Measurements from ENCODE around the gene ZFYVE21.
"Not testable (repeated sequence)": the region's sequence is repeated elsewhere in the genome, so short reads cannot be mapped to it uniquely, and the experiment has no call there.

The ZFYVE21 gene

DNA sequence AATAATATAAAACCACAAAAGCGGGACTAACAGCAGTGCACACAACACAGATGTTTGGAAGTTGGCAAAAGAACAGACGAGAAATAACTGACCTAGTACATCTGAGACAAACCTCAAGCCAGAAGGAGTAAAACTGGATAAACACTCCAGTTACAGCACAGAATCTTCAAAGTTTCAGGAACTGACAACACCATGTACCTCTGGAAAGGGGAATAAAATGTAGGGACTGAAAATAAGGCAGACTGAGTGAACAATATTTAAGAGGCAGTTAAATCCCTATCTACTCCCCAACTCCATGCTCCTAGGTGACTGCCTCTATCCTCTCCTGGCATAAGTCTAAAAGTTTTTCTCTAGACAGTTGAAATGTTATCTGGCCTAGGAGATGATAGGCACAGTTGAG lies 57.9 kb downstream of the ZFYVE21 start:
- no peak overlapping the region for H3K4me3 ChIP-seq (ENCODE audit: low read length in 2 of 2)
- no peaks in the 10 kb centered on the region for H3K9me3 ChIP-seq (replicated peaks in 1 of 2; ENCODE audit: control insufficient read depth in 2 of 2, insufficient read depth in 1 of 2, low read depth in 1 of 2, low read length in 2 of 2)
- H2BK15ac ChIP-seq (ENCODE audit: low read length), result no peak overlapping the region
- no peak overlapping the region for H3K23ac ChIP-seq (ENCODE audit: low read depth, low read length, poor library complexity)
- no peak overlapping the region for H4K8ac ChIP-seq (ENCODE audit: low read depth, low read length)
- no peak overlapping the region for H3K4ac ChIP-seq (ENCODE audit: low read length)
- H2BK5ac ChIP-seq (ENCODE audit: low read length), result no peak overlapping the region
- no peak for DNase-seq (ENCODE audit: low spot score)
- no peak overlapping the region for H2AK5ac ChIP-seq (ENCODE audit: low read depth, low read length)
- no peak overlapping the region for H2AFZ ChIP-seq (ENCODE audit: low read length)
- no peak overlapping the region for H2BK120ac ChIP-seq (ENCODE audit: low read depth, low read length)
- H2BK12ac ChIP-seq (ENCODE audit: low read length), result no peak overlapping the region
- H3K14ac ChIP-seq (ENCODE audit: low read length), result no peak overlapping the region
- H3K9ac ChIP-seq (ENCODE audit: low read depth, low read length, poor library complexity), result no peak overlapping the region
- no peak overlapping the region for H3K18ac ChIP-seq (ENCODE audit: low read length)
- H3K27me3 ChIP-seq (ENCODE audit: control insufficient read depth in 3 of 3, insufficient read depth in 3 of 3, low read depth in 1 of 3, low read length in 3 of 3), result no peaks in the 10 kb centered on the region
- H3K79me1 ChIP-seq (ENCODE audit: low read depth, low read length), result no peaks in the 10 kb centered on the region
- no peaks in the 10 kb centered on the region for H3K36me3 ChIP-seq (replicated peaks in 1 of 2; ENCODE audit: control insufficient read depth in 2 of 2, insufficient read depth in 2 of 2, low read length in 2 of 2)
- H4K91ac ChIP-seq (ENCODE audit: low read depth, low read length, poor library complexity), result no peak overlapping the region
- H3K4me1 ChIP-seq (ENCODE audit: control insufficient read depth in 2 of 2, insufficient read depth in 1 of 2, low read depth in 1 of 2, low read length in 2 of 2), result no peaks in the 10 kb centered on the region
- no peak overlapping the region for H3K4me2 ChIP-seq (ENCODE audit: insufficient read depth, low read length, poor library complexity, severe bottlenecking)
- no CpG with 5 or more reads among the region's 2 CpGs for WGBS, 2 donors (ENCODE audit: extremely low coverage in 2 of 2, insufficient read length in 2 of 2, insufficient replicate concordance in 1 of 2)
- H3K27ac ChIP-seq (replicated peaks; ENCODE audit: low read length), result no peak overlapping the region

DNA sequence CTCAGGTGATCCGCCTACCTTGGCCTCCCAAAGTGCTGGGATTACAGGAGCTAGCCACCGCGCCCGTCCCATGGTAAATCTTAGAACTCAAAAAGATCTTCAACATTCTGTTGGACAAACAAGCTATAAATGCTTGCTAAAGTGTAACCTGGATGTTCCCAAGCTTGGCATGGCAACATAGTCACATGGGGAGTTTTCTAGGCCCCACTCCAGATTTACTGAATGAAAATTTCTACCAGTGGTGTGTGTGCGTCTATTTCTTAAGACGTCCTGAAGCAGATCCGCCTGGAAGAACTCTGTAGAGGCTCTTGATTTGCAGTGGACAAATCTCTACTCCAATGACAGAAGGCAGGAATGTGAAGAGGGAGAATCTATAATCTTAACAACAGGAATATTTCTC lies 59.9 kb downstream of the ZFYVE21 start:
- H3K27me3 ChIP-seq (ENCODE audit: control insufficient read depth in 3 of 3, insufficient read depth in 3 of 3, low read depth in 1 of 3, low read length in 3 of 3), result no peaks in the 10 kb centered on the region
- no peak overlapping the region for H2AFZ ChIP-seq (ENCODE audit: low read length)
- H4K91ac ChIP-seq (ENCODE audit: low read depth, low read length, poor library complexity), result no peak overlapping the region
- no peaks in the 10 kb centered on the region for H3K9me3 ChIP-seq (replicated peaks in 1 of 2; ENCODE audit: control insufficient read depth in 2 of 2, insufficient read depth in 1 of 2, low read depth in 1 of 2, low read length in 2 of 2)
- no peak overlapping the region for H3K14ac ChIP-seq (ENCODE audit: low read length)
- H3K4me3 ChIP-seq (ENCODE audit: low read length in 2 of 2), result no peak overlapping the region
- no peak overlapping the region for H4K8ac ChIP-seq (ENCODE audit: low read depth, low read length)
- DNase-seq (ENCODE audit: low spot score), result no peak
- WGBS, 2 donors (ENCODE audit: extremely low coverage in 2 of 2, insufficient read length in 2 of 2, insufficient replicate concordance in 1 of 2), result no CpG with 5 or more reads among the region's 7 CpGs
- no peak overlapping the region for H3K4me2 ChIP-seq (ENCODE audit: insufficient read depth, low read length, poor library complexity, severe bottlenecking)
- no peaks in the 10 kb centered on the region for H3K79me1 ChIP-seq (ENCODE audit: low read depth, low read length)
- no peak overlapping the region for H2BK5ac ChIP-seq (ENCODE audit: low read length)
- no peaks in the 10 kb centered on the region for H3K4me1 ChIP-seq (ENCODE audit: control insufficient read depth in 2 of 2, insufficient read depth in 1 of 2, low read depth in 1 of 2, low read length in 2 of 2)
- H3K18ac ChIP-seq (ENCODE audit: low read length), result no peak overlapping the region
- no peak overlapping the region for H2BK12ac ChIP-seq (ENCODE audit: low read length)
- H3K27ac ChIP-seq (replicated peaks; ENCODE audit: low read length), result no peak overlapping the region
- no peak overlapping the region for H3K9ac ChIP-seq (ENCODE audit: low read depth, low read length, poor library complexity)
- H2BK120ac ChIP-seq (ENCODE audit: low read depth, low read length), result no peak overlapping the region
- no peak overlapping the region for H2BK15ac ChIP-seq (ENCODE audit: low read length)
- no peak overlapping the region for H2AK5ac ChIP-seq (ENCODE audit: low read depth, low read length)
- no peak overlapping the region for H3K23ac ChIP-seq (ENCODE audit: low read depth, low read length, poor library complexity)
- no peaks in the 10 kb centered on the region for H3K36me3 ChIP-seq (replicated peaks in 1 of 2; ENCODE audit: control insufficient read depth in 2 of 2, insufficient read depth in 2 of 2, low read length in 2 of 2)
- H3K4ac ChIP-seq (ENCODE audit: low read length), result no peak overlapping the region

- H3K14ac ChIP-seq (ENCODE audit: low read length); H3K79me1 ChIP-seq (ENCODE audit: low read depth, low read length); H3K36me3 ChIP-seq (replicated peaks in 1 of 2; ENCODE audit: control insufficient read depth in 2 of 2, insufficient read depth in 2 of 2, low read length in 2 of 2); H4K8ac ChIP-seq (ENCODE audit: low read depth, low read length); H3K9me3 ChIP-seq (replicated peaks in 1 of 2; ENCODE audit: control insufficient read depth in 2 of 2, insufficient read depth in 1 of 2, low read depth in 1 of 2, low read length in 2 of 2); H3K4me3 ChIP-seq (ENCODE audit: low read length in 2 of 2); H3K4ac ChIP-seq (ENCODE audit: low read length); H3K18ac ChIP-seq (ENCODE audit: low read length); H2BK5ac ChIP-seq (ENCODE audit: low read length); H4K91ac ChIP-seq (ENCODE audit: low read depth, low read length, poor library complexity); H2AFZ ChIP-seq (ENCODE audit: low read length); H3K23ac ChIP-seq (ENCODE audit: low read depth, low read length, poor library complexity); H2BK12ac ChIP-seq (ENCODE audit: low read length); H3K4me2 ChIP-seq (ENCODE audit: insufficient read depth, low read length, poor library complexity, severe bottlenecking); H3K27ac ChIP-seq (replicated peaks; ENCODE audit: low read length); H3K9ac ChIP-seq (ENCODE audit: low read depth, low read length, poor library complexity); H2AK5ac ChIP-seq (ENCODE audit: low read depth, low read length); H2BK120ac ChIP-seq (ENCODE audit: low read depth, low read length); DNase-seq (ENCODE audit: low spot score); H3K27me3 ChIP-seq (ENCODE audit: control insufficient read depth in 3 of 3, insufficient read depth in 3 of 3, low read depth in 1 of 3, low read length in 3 of 3); H3K4me1 ChIP-seq (ENCODE audit: control insufficient read depth in 2 of 2, insufficient read depth in 1 of 2, low read depth in 1 of 2, low read length in 2 of 2); H2BK15ac ChIP-seq (ENCODE audit: low read length): not testable (repeated sequence)
- no CpG with 5 or more reads among the region's 6 CpGs for WGBS, 2 donors (ENCODE audit: extremely low coverage in 2 of 2, insufficient read length in 2 of 2, insufficient replicate concordance in 1 of 2)
These were observed 60.7 kb downstream of the ZFYVE21 start for GRCh38 chr14:103776319-103776718.

DNA sequence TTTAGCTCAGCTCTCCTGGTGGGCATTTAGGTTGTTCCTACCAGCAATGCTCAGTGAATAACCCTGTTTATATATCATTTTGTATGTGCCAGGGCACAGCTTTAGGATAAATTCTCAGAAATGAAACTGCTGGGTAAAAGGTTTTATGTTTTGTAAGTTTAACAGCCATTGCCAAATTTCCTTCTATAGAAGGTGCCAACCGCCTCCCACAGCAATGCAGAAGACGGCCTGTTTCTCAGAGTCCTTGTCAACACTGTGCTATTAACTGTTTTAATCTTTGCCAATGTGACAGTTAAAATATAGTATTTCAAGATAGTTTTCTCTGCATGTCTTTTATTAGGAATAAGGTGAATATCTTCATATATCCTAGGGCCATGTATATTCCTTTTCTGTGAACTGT lies 66.8 kb downstream of the ZFYVE21 start:
- H3K36me3 ChIP-seq (replicated peaks in 1 of 2; ENCODE audit: control insufficient read depth in 2 of 2, insufficient read depth in 2 of 2, low read length in 2 of 2), result no peaks in the 10 kb centered on the region
- H2AK5ac ChIP-seq (ENCODE audit: low read depth, low read length), result no peak overlapping the region
- no peak overlapping the region for H2BK15ac ChIP-seq (ENCODE audit: low read length)
- no peaks in the 10 kb centered on the region for H3K27me3 ChIP-seq (ENCODE audit: control insufficient read depth in 3 of 3, insufficient read depth in 3 of 3, low read depth in 1 of 3, low read length in 3 of 3)
- no peak overlapping the region for H2BK120ac ChIP-seq (ENCODE audit: low read depth, low read length)
- no peak overlapping the region for H3K9ac ChIP-seq (ENCODE audit: low read depth, low read length, poor library complexity)
- no peak overlapping the region for H3K4me3 ChIP-seq (ENCODE audit: low read length in 2 of 2)
- H3K4me1 ChIP-seq (ENCODE audit: control insufficient read depth in 2 of 2, insufficient read depth in 1 of 2, low read depth in 1 of 2, low read length in 2 of 2), result no peaks in the 10 kb centered on the region
- no peak overlapping the region for H2BK12ac ChIP-seq (ENCODE audit: low read length)
- no peak overlapping the region for H3K14ac ChIP-seq (ENCODE audit: low read length)
- H4K91ac ChIP-seq (ENCODE audit: low read depth, low read length, poor library complexity), result no peak overlapping the region
- no peak overlapping the region for H3K4ac ChIP-seq (ENCODE audit: low read length)
- H3K27ac ChIP-seq (replicated peaks; ENCODE audit: low read length), result no peak overlapping the region
- WGBS, 2 donors (ENCODE audit: extremely low coverage in 2 of 2, insufficient read length in 2 of 2, insufficient replicate concordance in 1 of 2), result no CpG with 5 or more reads among the region's 2 CpGs
- H4K8ac ChIP-seq (ENCODE audit: low read depth, low read length), result no peak overlapping the region
- DNase-seq (ENCODE audit: low spot score), result no peak
- H3K18ac ChIP-seq (ENCODE audit: low read length), result no peak overlapping the region
- no peak overlapping the region for H2BK5ac ChIP-seq (ENCODE audit: low read length)
- H3K79me1 ChIP-seq (ENCODE audit: low read depth, low read length), result no peaks in the 10 kb centered on the region
- no peak overlapping the region for H3K23ac ChIP-seq (ENCODE audit: low read depth, low read length, poor library complexity)
- H3K9me3 ChIP-seq (replicated peaks in 1 of 2; ENCODE audit: control insufficient read depth in 2 of 2, insufficient read depth in 1 of 2, low read depth in 1 of 2, low read length in 2 of 2), result no peaks in the 10 kb centered on the region
- H2AFZ ChIP-seq (ENCODE audit: low read length), result no peak overlapping the region
- no peak overlapping the region for H3K4me2 ChIP-seq (ENCODE audit: insufficient read depth, low read length, poor library complexity, severe bottlenecking)
